Measurements from ENCODE around the gene DYNLT1. TPM values are rescaled to one million over a fixed set of nuclear protein-coding genes. Genes with fewer than 3 reads are reported as not detected.

The DYNLT1 gene
- total RNA-seq, 8 experiments from 2014 or later: 119 to 364 (median 197) TPM

GRCh38 chr6:158591134-158591809 is 53.3 kb downstream of the DYNLT1 start:
- H3K4me3 ChIP-seq: no peak overlapping the region
- peak overlapping the region in 1 of 2 donors; percentile 39 for H3K27ac ChIP-seq
- WGBS, 10 experiments: 40 to 100% (median 86%) methylated on average over 1 to 4 of the region's 7 CpGs; no CpG with 5 or more reads in 4 of the 10 experiments

GRCh38 chr6:158589366-158589765 is 55.2 kb downstream of the DYNLT1 start:
- no peak for ATAC-seq (replicated peaks in 6 of 8)
- in situ Hi-C loops (cut with MboI; ENCODE audit: low pct_unique_long_range_greater_than_20kb in 2 of 9, low sequenced_read_pairs in 9 of 9, unreplicated experiment in 9 of 9): no loop called here
- 73 to 100% (median 90%) methylated on average over 2 to 8 of the region's 8 CpGs; no CpG with 5 or more reads in 1 of the 10 experiments for WGBS, 10 experiments

More at GRCh38 chr6:158591134-158591809, 53.3 kb downstream of the DYNLT1 start:
- no peaks in the 10 kb centered on the region for H3K4me1 ChIP-seq (replicated peaks in 1 of 2)
- peak in 2 of 8 experiments; percentile 21 to 33 for ATAC-seq (replicated peaks in 6 of 8)
- in situ Hi-C loops (cut with MboI; ENCODE audit: low pct_unique_long_range_greater_than_20kb in 2 of 9, low sequenced_read_pairs in 9 of 9, unreplicated experiment in 9 of 9): no loop called here

GRCh38 chr6:158586652-158587051 is 57.9 kb downstream of the DYNLT1 start:
- Histone ChIP-seq H3K4me1 (replicated peaks in 1 of 2) (no peaks in the 10 kb centered on the region), H3K27ac (no peak overlapping the region), H3K4me3 (no peak overlapping the region)
- 100% methylated on average over 1 of the region's 8 CpGs; no CpG with 5 or more reads in 8 of the 10 experiments for WGBS, 10 experiments
- in situ Hi-C loops (cut with MboI; ENCODE audit: low pct_unique_long_range_greater_than_20kb in 2 of 9, low sequenced_read_pairs in 9 of 9, unreplicated experiment in 9 of 9): no loop called here
- no peak for ATAC-seq (replicated peaks in 6 of 8)

More at GRCh38 chr6:158589366-158589765, 55.2 kb downstream of the DYNLT1 start:
- no peaks in the 10 kb centered on the region for H3K4me1 ChIP-seq (replicated peaks in 1 of 2)
- H3K4me3 ChIP-seq: no peak overlapping the region
- no peak overlapping the region for H3K27ac ChIP-seq

Other genes starting within 250 kb of the DYNLT1 start
- gene TMEM181, start 84.7 kb downstream of the DYNLT1 start, total RNA-seq: 10 to 100 TPM; 14.4 to 43.9 (median 25.9) TPM
- 10 to 100 TPM in 1 of 8 experiments, 1 to 10 TPM in 4, under 1 TPM in 3; 0.52 to 15.5 (median 1.3) TPM for gene SYTL3, start 5.3 kb upstream of the DYNLT1 start, total RNA-seq
- 100 to 1,000 TPM in 1 of 8 experiments, 10 to 100 TPM in 7; 10.9 to 180 (median 24.5) TPM for gene EZR, start 174.6 kb upstream of the DYNLT1 start, total RNA-seq